IMR-90 (cell line): ENCODE results near the gene HSBP1L1. TPM values are rescaled to one million over a fixed set of nuclear protein-coding genes. Genes with fewer than 3 reads are reported as not detected.

Source experiments
- ATAC-seq: fragments of 200-7000 bp; cut with Tn5 transposase; 2 replicates; pipeline ENCODE4 v1.9.1; 2020; ENCODE audit warnings: low read depth, mild to moderate bottlenecking, moderate library complexity
- BruUV-seq: library from RNA; stranded (reverse); fragments of 400-500 nt; replicated peaks from 2 replicates; lab custom pipeline; 2021; lab: Mats Ljungman, UMichigan
- CTCF ChIA-PET: fragments of 300-600 bp; formaldehyde crosslinking; extraction: SDS; loops from one replicate; lab custom pipeline; 2021; ENCODE audit warnings: antibody characterized with exemption; lab: Yijun Ruan, JAX
- POLR2A ChIA-PET: fragments of 300-600 bp; sonication (Branson Sonifier 250); formaldehyde crosslinking; loops from one replicate; lab custom pipeline; 2022; ENCODE audit warnings: antibody characterized with exemption; ENCODE audit not compliant: unreplicated experiment; lab: Charles Lee
- DNase-seq: peaks from one replicate; pipeline ENCODE4 v3.0.0; 2013
- H2AFZ ChIP-seq: replicated peaks from 2 replicates; pipeline ENCODE3; 2013; ENCODE audit warnings: low read length, mild to moderate bottlenecking; ENCODE audit not compliant: poor library complexity
- H2AK5ac ChIP-seq: 2 replicates; pipeline ENCODE4 v1.6.1; 2013; ENCODE audit warnings: low read depth, low read length, inconsistent platforms
- H2AK9ac ChIP-seq: replicated peaks from 2 replicates; pipeline ENCODE3; 2013; ENCODE audit warnings: mild to moderate bottlenecking, low read depth, low read length, moderate library complexity; ENCODE audit not compliant: poor library complexity
- H2BK120ac ChIP-seq: 2 replicates; pipeline ENCODE4 v1.6.1; 2013; ENCODE audit warnings: low read depth, low read length, inconsistent platforms
- H2BK15ac ChIP-seq: 3 replicates; pipeline ENCODE4 v1.6.1; 2013; ENCODE audit warnings: low read depth, low read length, inconsistent platforms
- H2BK20ac ChIP-seq: 2 replicates; pipeline ENCODE4 v1.6.1; 2013; ENCODE audit warnings: low read depth, mild to moderate bottlenecking, inconsistent platforms, low read length, moderate library complexity
- H2BK5ac ChIP-seq: 2 replicates; pipeline ENCODE4 v1.6.1; 2013; ENCODE audit warnings: mild to moderate bottlenecking, low read depth, low read length, inconsistent platforms; ENCODE audit not compliant: poor library complexity, severe bottlenecking
- H3K14ac ChIP-seq: replicated peaks from 2 replicates; pipeline ENCODE4 v1.6.1; 2013; ENCODE audit warnings: low read depth, low read length, inconsistent platforms
- H3K18ac ChIP-seq: 2 replicates; pipeline ENCODE4 v1.6.1; 2013; ENCODE audit warnings: low read depth, low read length, control low read depth
- H3K23ac ChIP-seq: 2 replicates; pipeline ENCODE4 v1.6.1; 2013; ENCODE audit warnings: low read depth, low read length, inconsistent platforms
- H3K27ac ChIP-seq: 2 replicates; pipeline ENCODE4 v1.5.1; 2013; ENCODE audit warnings: mild to moderate bottlenecking, control low read depth, low read length; ENCODE audit not compliant: insufficient read depth
- H3K27me3 ChIP-seq: 2 replicates; pipeline ENCODE4 v1.6.1; 2013; ENCODE audit warnings: low read length; ENCODE audit not compliant: control insufficient read depth, insufficient read depth
- H3K36me3 ChIP-seq: 2 replicates; pipeline ENCODE4 v1.6.1; 2013; ENCODE audit warnings: low read length, mixed read lengths; ENCODE audit not compliant: control insufficient read depth, insufficient read depth
- H3K4ac ChIP-seq: 2 replicates; pipeline ENCODE4 v1.6.1; 2013; ENCODE audit warnings: low read depth, low read length, inconsistent platforms
- H3K4me1 ChIP-seq: 2 replicates; pipeline ENCODE4 v1.6.1; 2013; ENCODE audit warnings: low read length, mixed read lengths; ENCODE audit not compliant: control insufficient read depth, insufficient read depth
- H3K4me2 ChIP-seq: 2 replicates; pipeline ENCODE4 v1.6.1; 2013; ENCODE audit warnings: low read depth, mild to moderate bottlenecking, control low read depth, low read length, moderate library complexity
- H3K4me3 ChIP-seq: 2 replicates; pipeline ENCODE4 v1.5.1; 2013; ENCODE audit warnings: low read depth, mild to moderate bottlenecking, control low read depth, low read length, moderate library complexity; ENCODE audit not compliant: insufficient read depth
- H3K56ac ChIP-seq: 2 replicates; pipeline ENCODE4 v1.6.1; 2013; ENCODE audit warnings: low read length, inconsistent platforms; ENCODE audit not compliant: insufficient read depth; ENCODE audit errors: extremely low read depth
- H3K79me1 ChIP-seq, 2 experiments: 2 replicates each; pipeline ENCODE4 v1.6.1; 2013; ENCODE audit warnings: low read length in 2 of 2, inconsistent platforms in 1 of 2, low read depth in 1 of 2
- H3K9ac ChIP-seq: 2 replicates; pipeline ENCODE4 v1.6.1; 2013; ENCODE audit warnings: low read depth, low read length, control low read depth
- H3K9me1 ChIP-seq: 2 replicates; pipeline ENCODE4 v1.6.1; 2013; ENCODE audit warnings: low read length, inconsistent platforms; ENCODE audit not compliant: insufficient read depth
- H3K9me3 ChIP-seq: 2 replicates; pipeline ENCODE4 v1.6.1; 2013; ENCODE audit warnings: low read length; ENCODE audit not compliant: control insufficient read depth, insufficient read depth
- H4K20me1 ChIP-seq: 2 replicates; pipeline ENCODE4 v1.6.1; 2013; ENCODE audit warnings: low read length, inconsistent platforms; ENCODE audit not compliant: insufficient read depth
- H4K5ac ChIP-seq: 2 replicates; pipeline ENCODE4 v1.6.1; 2013; ENCODE audit warnings: mild to moderate bottlenecking, low read depth, low read length, control low read depth
- H4K8ac ChIP-seq, 2 experiments: 2 replicates each; pipeline ENCODE4 v1.6.1; 2013; ENCODE audit warnings: low read depth in 2 of 2, low read length in 2 of 2, control low read depth in 1 of 2, inconsistent platforms in 1 of 2
- H4K91ac ChIP-seq: 2 replicates; pipeline ENCODE4 v1.6.1; 2013; ENCODE audit warnings: low read depth, low read length, inconsistent platforms; ENCODE audit not compliant: insufficient read depth
- BHLHE40 ChIP-seq: fragments of 150-350 bp; IDR thresholded peaks from 2 replicates; pipeline ENCODE4 v1.6.1; 2016; ENCODE audit warnings: mild to moderate bottlenecking, low read depth, low read length
- CEBPB ChIP-seq: IDR thresholded peaks from 2 replicates; pipeline ENCODE4 v1.6.1; 2012; ENCODE audit warnings: low read depth, low read length, improper control_type of control experiment
- CHD1 ChIP-seq: IDR thresholded peaks from 2 replicates; pipeline ENCODE4 v1.6.1; 2012; ENCODE audit warnings: low read depth, low read length, improper control_type of control experiment
- FOS ChIP-seq: fragments of 150-350 bp; IDR thresholded peaks from 2 replicates; pipeline ENCODE4 v1.6.1; 2016; ENCODE audit warnings: low read depth, low read length
- MAFK ChIP-seq: IDR thresholded peaks from 2 replicates; pipeline ENCODE4 v1.6.1; 2012; ENCODE audit warnings: low read depth, low read length, improper control_type of control experiment
- MAZ ChIP-seq: IDR thresholded peaks from 2 replicates; pipeline ENCODE4 v1.6.1; 2012; ENCODE audit warnings: low read depth, mild to moderate bottlenecking, low read length, improper control_type of control experiment, moderate library complexity, borderline replicate concordance
- MXI1 ChIP-seq: IDR thresholded peaks from 2 replicates; pipeline ENCODE4 v1.6.1; 2012; ENCODE audit warnings: low read depth, mild to moderate bottlenecking, low read length, moderate library complexity, borderline replicate concordance
- NFE2L2 ChIP-seq: fragments of 150-350 bp; IDR thresholded peaks from 2 replicates; pipeline ENCODE4 v1.6.1; 2016; ENCODE audit warnings: low read depth, mild to moderate bottlenecking, low read length
- POLR2A ChIP-seq: IDR thresholded peaks from 2 replicates; pipeline ENCODE4 v1.6.1; 2012; ENCODE audit warnings: mild to moderate bottlenecking, low read depth, low read length
- RAD21 ChIP-seq: IDR thresholded peaks from 2 replicates; pipeline ENCODE4 v1.6.1; 2012; ENCODE audit warnings: low read length, improper control_type of control experiment
- RCOR1 ChIP-seq: IDR thresholded peaks from 2 replicates; pipeline ENCODE4 v1.6.1; 2012; ENCODE audit warnings: mild to moderate bottlenecking, low read length, improper control_type of control experiment; ENCODE audit not compliant: insufficient replicate concordance
- RFX5 ChIP-seq: IDR thresholded peaks from 2 replicates; pipeline ENCODE4 v1.8.0; 2012; ENCODE audit warnings: low read depth, mild to moderate bottlenecking, low read length, moderate library complexity
- SMC3 ChIP-seq: fragments of 150-350 bp; IDR thresholded peaks from 2 replicates; pipeline ENCODE4 v1.6.1; 2016; ENCODE audit warnings: low read depth, mild to moderate bottlenecking, antibody characterized with exemption, low read length, moderate library complexity
- USF2 ChIP-seq: fragments of 150-350 bp; IDR thresholded peaks from 2 replicates; pipeline ENCODE4 v1.6.1; 2017; ENCODE audit warnings: mild to moderate bottlenecking, antibody characterized with exemption, low read length, low read depth
- WGBS, 2 experiments: methylation state at CpG; one replicate each; pipeline versions ENCODE4 v1.1.5 to v1.1.7; 2013; ENCODE audit warnings: missing lambda C conversion rate in 2 of 2; ENCODE audit not compliant: insufficient read length in 1 of 2; ENCODE audit errors: extremely low coverage in 2 of 2; 5-methylcytosine and 5-hydroxymethylcytosine counted together
- dilution Hi-C: fragments of 300-500 bp; cut with HindIII; formaldehyde crosslinking; loops from one replicate; pipeline ENCODE4 v1.14.3; 2018; ENCODE audit warnings: low sequenced_read_pairs; ENCODE audit not compliant: unreplicated experiment
- in situ Hi-C: fragments of 300-500 bp; cut with MboI; formaldehyde crosslinking; loops from 3 replicates; pipeline ENCODE4 v1.14.3; 2019; ENCODE audit warnings: low sequenced_read_pairs, inconsistent platforms, mixed read lengths
- intact Hi-C: fragments of 100-400 bp; cut with micrococcal nuclease; formaldehyde crosslinking; loops from 2 replicates; pipeline ENCODE4 v1.10.0; 2022
- polyA plus RNA-seq, 3 experiments: library from polyadenylated mRNA; depleted of rRNA; stranded (reverse); fragments of >200 nt; gene quantifications; 2 replicates each; pipeline ENCODE4 v1.2.3, GENCODE V29; 2012; ENCODE audit warnings: low replicate concordance in 1 of 3
- total RNA-seq: library from RNA; depleted of rRNA; stranded (reverse); fragments of >200 nt; gene quantifications from 2 replicates; pipeline ENCODE4 v1.2.3, GENCODE V29; 2012
- TF ChIP-seq, protein P1 (sequence below): conservative IDR thresholded peaks from 2 replicates; pipeline ENCODE4 v1.5.1; 2012; ENCODE audit warnings: mild to moderate bottlenecking, low read depth, low read length, improper control_type of control experiment
- TF ChIP-seq, protein P2 (sequence below): fragments of 150-350 bp; IDR thresholded peaks from 2 replicates; pipeline ENCODE4 v1.6.1; 2016; ENCODE audit warnings: low read depth, mild to moderate bottlenecking, low read length, moderate library complexity, borderline replicate concordance

HSBP1L1 gene
- total and polyA plus RNA-seq, 2 of the 4 experiments (the other 2 are of a cell fraction), result 8.6 to 18.0 TPM

DNA sequence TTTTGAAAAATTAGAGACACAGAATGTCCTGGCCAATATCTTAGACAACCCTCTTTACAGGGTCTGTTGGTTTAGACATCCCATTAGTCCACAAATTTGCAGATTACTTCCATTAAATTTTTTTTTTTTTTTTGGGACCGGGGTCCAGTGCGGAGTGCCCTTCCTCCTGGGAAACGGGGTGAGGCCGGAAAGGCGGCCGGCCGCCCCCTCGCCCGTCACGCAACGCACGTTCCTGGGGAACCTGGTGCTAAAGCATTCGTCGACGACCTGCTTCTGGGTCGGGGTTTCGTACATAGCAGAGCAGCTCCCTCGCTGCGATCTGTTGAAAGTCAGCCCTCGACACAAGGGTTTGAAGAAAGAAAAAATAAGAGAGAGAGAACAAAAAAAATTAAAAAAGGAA is 48.3 kb downstream of the HSBP1L1 start:
- no peak overlapping the region for H3K56ac ChIP-seq
- no peaks in the 10 kb centered on the region for H3K9me3 ChIP-seq
- H2AK5ac ChIP-seq, result no peak overlapping the region
- no peak overlapping the region for H3K23ac ChIP-seq
- no peak overlapping the region for H2AFZ ChIP-seq
- intact Hi-C loops, result no loop called here
- no peak overlapping the region for H4K8ac ChIP-seq
- no TSS peak for BruUV-seq
- ChIA-PET CTCF (no interaction called here), POLR2A (interaction anchor here (0.7 kb wide), 1 partner anchor 42 kb away, joined by 13 read pairs; no protein-coding TSS in a partner anchor)
- DNase-seq, result no peak
- H3K27ac ChIP-seq, result no peak overlapping the region
- no peaks in the 10 kb centered on the region for H3K79me1 ChIP-seq
- in situ Hi-C loops, result no loop called here
- no peaks in the 10 kb centered on the region for H3K27me3 ChIP-seq
- H4K20me1 ChIP-seq, result no peaks in the 10 kb centered on the region
- no CpG with 5 or more reads among the region's 20 CpGs for WGBS, 2 experiments
- H3K4me1 ChIP-seq, result peaks cover 7% of the 10 kb centered on the region
- no peak overlapping the region for H3K4me3 ChIP-seq
- no peaks in the 10 kb centered on the region for H3K36me3 ChIP-seq
- H3K9me1 ChIP-seq, result 0 out of 2 replicates have a peak, but pooled peaks cover 4% of the 10 kb centered on the region
- H3K14ac ChIP-seq, result no peak overlapping the region
- no peak overlapping the region for H2BK15ac ChIP-seq
- H3K4ac ChIP-seq, result no peak overlapping the region
- H2BK120ac ChIP-seq, result no peak overlapping the region
- H3K9ac ChIP-seq, result no peak overlapping the region
- no peak overlapping the region for H4K91ac ChIP-seq
- H3K18ac ChIP-seq, result no peak overlapping the region
- no peak overlapping the region for H2BK20ac ChIP-seq
- dilution Hi-C loops, result no loop called here
- no peak for ATAC-seq
- TF ChIP-seq USF2 (no peak), MAZ (no peak), CEBPB (no peak), MAFK (no peak), SMC3 (no peak), NFE2L2 (no peak), CHD1 (no peak), FOS (no peak), MXI1 (no peak), RAD21 (no peak), POLR2A (no peak), RCOR1 (no peak), BHLHE40 (no peak), RFX5 (no peak)
- TF ChIP-seq, protein P1, sequence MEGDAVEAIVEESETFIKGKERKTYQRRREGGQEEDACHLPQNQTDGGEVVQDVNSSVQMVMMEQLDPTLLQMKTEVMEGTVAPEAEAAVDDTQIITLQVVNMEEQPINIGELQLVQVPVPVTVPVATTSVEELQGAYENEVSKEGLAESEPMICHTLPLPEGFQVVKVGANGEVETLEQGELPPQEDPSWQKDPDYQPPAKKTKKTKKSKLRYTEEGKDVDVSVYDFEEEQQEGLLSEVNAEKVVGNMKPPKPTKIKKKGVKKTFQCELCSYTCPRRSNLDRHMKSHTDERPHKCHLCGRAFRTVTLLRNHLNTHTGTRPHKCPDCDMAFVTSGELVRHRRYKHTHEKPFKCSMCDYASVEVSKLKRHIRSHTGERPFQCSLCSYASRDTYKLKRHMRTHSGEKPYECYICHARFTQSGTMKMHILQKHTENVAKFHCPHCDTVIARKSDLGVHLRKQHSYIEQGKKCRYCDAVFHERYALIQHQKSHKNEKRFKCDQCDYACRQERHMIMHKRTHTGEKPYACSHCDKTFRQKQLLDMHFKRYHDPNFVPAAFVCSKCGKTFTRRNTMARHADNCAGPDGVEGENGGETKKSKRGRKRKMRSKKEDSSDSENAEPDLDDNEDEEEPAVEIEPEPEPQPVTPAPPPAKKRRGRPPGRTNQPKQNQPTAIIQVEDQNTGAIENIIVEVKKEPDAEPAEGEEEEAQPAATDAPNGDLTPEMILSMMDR, result no peak
- TF ChIP-seq, protein P2, sequence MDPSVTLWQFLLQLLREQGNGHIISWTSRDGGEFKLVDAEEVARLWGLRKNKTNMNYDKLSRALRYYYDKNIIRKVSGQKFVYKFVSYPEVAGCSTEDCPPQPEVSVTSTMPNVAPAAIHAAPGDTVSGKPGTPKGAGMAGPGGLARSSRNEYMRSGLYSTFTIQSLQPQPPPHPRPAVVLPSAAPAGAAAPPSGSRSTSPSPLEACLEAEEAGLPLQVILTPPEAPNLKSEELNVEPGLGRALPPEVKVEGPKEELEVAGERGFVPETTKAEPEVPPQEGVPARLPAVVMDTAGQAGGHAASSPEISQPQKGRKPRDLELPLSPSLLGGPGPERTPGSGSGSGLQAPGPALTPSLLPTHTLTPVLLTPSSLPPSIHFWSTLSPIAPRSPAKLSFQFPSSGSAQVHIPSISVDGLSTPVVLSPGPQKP, result no peak
- no peak overlapping the region for H2AK9ac ChIP-seq
- H2BK5ac ChIP-seq, result no peak overlapping the region
- no peak overlapping the region for H3K4me2 ChIP-seq
- H4K5ac ChIP-seq, result no peak overlapping the region
